Measurements from ENCODE around the gene KMT5C.

GRCh38 chr19:55369653-55370304 lies 30.1 kb downstream of the KMT5C start:
- TF ChIP-seq POLR2A (IDR thresholded peaks at IDR 0.05; ENCODE audit: low read depth) (no peak), CTCF (IDR thresholded peaks at IDR 0.05) (no peak), POLR2AphosphoS5 (IDR thresholded peaks at IDR 0.05) (no peak), EP300 (IDR thresholded peaks at IDR 0.05) (no peak)

Measured in esophagus muscularis mucosa (tissue), 4 donors.